GM12878 (cell line): ENCODE results near the gene DCPS.

Experiments used
- CTCF ChIP-seq, 3 experiments: IDR thresholded peaks in 2 of 3; conservative IDR thresholded peaks in 1 of 3; 2 replicates each; pipeline ENCODE4 v1.5.1; 2011; ENCODE audit warnings: low read depth in 3 of 3, low read length in 3 of 3, mild to moderate bottlenecking in 3 of 3, control low read depth in 2 of 3, moderate library complexity in 2 of 3, inconsistent platforms in 1 of 3, mixed read lengths in 1 of 3; ENCODE audit not compliant: control insufficient read depth in 2 of 3, insufficient read depth in 1 of 3; ENCODE audit errors: extremely low read depth in 1 of 3
- EGR1 ChIP-seq, 2 experiments: IDR thresholded peaks; 1 replicate in 1 of 2; 2 replicates in 1 of 2; pipeline ENCODE4 v1.6.1; 2011 to 2012; ENCODE audit warnings: low read depth in 2 of 2, low read length in 2 of 2, borderline replicate concordance in 1 of 2, mild to moderate bottlenecking in 1 of 2, moderate library complexity in 1 of 2
- EP300 ChIP-seq, 2 experiments: fragments of 150-350 bp in 1 of 2; IDR thresholded peaks; 2 replicates each; pipeline ENCODE4 v1.6.1; 2011 to 2012; ENCODE audit warnings: low read depth in 2 of 2, low read length in 2 of 2, borderline replicate concordance in 1 of 2, improper control_type of control experiment in 1 of 2, inconsistent platforms in 1 of 2; ENCODE audit not compliant: control insufficient read depth in 1 of 2
- NFYB ChIP-seq: IDR thresholded peaks from 2 replicates; pipeline ENCODE4 v1.6.1; 2011; ENCODE audit warnings: low read depth, mild to moderate bottlenecking, low read length, improper control_type of control experiment, moderate library complexity; ENCODE audit not compliant: insufficient read depth
- NR2C2 ChIP-seq: IDR thresholded peaks from 2 replicates; pipeline ENCODE4 v1.6.1; 2011; ENCODE audit warnings: borderline replicate concordance, low read depth; ENCODE audit not compliant: control insufficient read depth, insufficient read length
- TARDBP ChIP-seq: IDR thresholded peaks from 2 replicates; pipeline ENCODE4 v1.6.1; 2016; ENCODE audit warnings: borderline replicate concordance
- USF1 ChIP-seq: IDR thresholded peaks from 2 replicates; pipeline ENCODE4 v1.6.1; 2011; ENCODE audit warnings: borderline replicate concordance, low read depth, mild to moderate bottlenecking, moderate library complexity, mixed read lengths, low read length; ENCODE audit not compliant: insufficient read depth; ENCODE audit errors: extremely low read length

- no peak for TF ChIP-seq TARDBP
- TF ChIP-seq EP300 (IDR thresholded peaks at IDR 0.05; ENCODE audit: borderline replicate concordance in 1 of 2, control insufficient read depth in 1 of 2, low read depth in 2 of 2, low read length in 2 of 2): no peak
- TF ChIP-seq NR2C2: no peak
- no peak for TF ChIP-seq CTCF (IDR thresholded peaks at IDR 0.05 in 2 of 3, conservative IDR thresholded peaks at IDR 0.05 in 1 of 3; ENCODE audit: control insufficient read depth in 2 of 3, extremely low read depth in 1 of 3, insufficient read depth in 1 of 3, low read depth in 3 of 3, low read length in 3 of 3)
- TF ChIP-seq USF1: no peak
- TF ChIP-seq NFYB: no peak
- no peak for TF ChIP-seq EGR1 (IDR thresholded peaks at IDR 0.05; ENCODE audit: borderline replicate concordance in 1 of 2, low read depth in 2 of 2, low read length in 2 of 2)
These were observed 33.8 kb downstream of the DCPS start for GRCh38 chr11:126337474-126338241.
